Measurements from ENCODE around the gene CNGA3. TPM values are rescaled to one million over a fixed set of nuclear protein-coding genes. Genes with fewer than 3 reads are reported as not detected.
A peak's percentile ranks its signal among the peaks of the same experiment; 100 is the strongest.

CNGA3 gene
- total RNA-seq, 1 donor from 2014 or later: 3.7 TPM

DNA sequence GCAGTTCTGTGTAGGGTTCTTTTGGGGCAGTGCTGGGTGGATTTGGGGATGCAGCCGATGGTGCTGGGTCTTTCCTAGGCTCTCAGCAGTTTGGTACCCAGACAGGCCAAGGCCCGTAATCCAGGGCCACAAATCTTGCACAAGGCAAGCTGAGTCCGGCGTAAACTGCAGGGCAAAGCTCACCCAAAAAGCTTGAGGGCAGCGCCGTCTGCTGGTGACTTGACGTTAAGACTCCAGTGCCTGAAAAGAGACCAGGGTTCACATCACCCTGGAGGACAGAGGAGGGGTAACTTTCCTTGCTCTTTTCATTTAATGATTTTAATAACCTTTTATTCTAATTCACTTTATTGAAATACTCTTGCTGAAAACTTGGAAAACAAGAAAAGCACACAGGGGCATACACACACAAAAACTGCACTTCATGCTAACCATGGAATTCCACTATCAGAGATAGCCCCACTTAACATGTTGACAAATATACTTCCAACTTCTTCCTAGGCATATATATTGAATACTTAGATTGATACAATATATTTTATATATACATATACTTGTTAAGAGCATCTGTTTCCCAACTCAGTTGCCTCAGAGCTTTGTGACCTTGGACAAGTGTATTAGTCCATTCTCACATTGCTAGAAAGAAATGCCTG is 38.9 kb downstream of the CNGA3 start:
- TF ChIP-seq, protein P1, sequence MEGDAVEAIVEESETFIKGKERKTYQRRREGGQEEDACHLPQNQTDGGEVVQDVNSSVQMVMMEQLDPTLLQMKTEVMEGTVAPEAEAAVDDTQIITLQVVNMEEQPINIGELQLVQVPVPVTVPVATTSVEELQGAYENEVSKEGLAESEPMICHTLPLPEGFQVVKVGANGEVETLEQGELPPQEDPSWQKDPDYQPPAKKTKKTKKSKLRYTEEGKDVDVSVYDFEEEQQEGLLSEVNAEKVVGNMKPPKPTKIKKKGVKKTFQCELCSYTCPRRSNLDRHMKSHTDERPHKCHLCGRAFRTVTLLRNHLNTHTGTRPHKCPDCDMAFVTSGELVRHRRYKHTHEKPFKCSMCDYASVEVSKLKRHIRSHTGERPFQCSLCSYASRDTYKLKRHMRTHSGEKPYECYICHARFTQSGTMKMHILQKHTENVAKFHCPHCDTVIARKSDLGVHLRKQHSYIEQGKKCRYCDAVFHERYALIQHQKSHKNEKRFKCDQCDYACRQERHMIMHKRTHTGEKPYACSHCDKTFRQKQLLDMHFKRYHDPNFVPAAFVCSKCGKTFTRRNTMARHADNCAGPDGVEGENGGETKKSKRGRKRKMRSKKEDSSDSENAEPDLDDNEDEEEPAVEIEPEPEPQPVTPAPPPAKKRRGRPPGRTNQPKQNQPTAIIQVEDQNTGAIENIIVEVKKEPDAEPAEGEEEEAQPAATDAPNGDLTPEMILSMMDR (conservative IDR thresholded peaks at IDR 0.05): peak; percentile 99
- H3K27ac Mint-ChIP-seq: no peak overlapping the region
- H3K9me3 Mint-ChIP-seq: no peaks in the 10 kb centered on the region
- H3K36me3 Mint-ChIP-seq: no peaks in the 10 kb centered on the region
- peak; percentile 83 for DNase-seq (ENCODE audit: extremely low spot score, unreplicated experiment)
- H3K4me1 Mint-ChIP-seq (ENCODE audit: unreplicated experiment): peaks cover 3% of the 10 kb centered on the region
- no peak overlapping the region for H3K4me3 Mint-ChIP-seq
- H3K27me3 Mint-ChIP-seq: peaks cover 12% of the 10 kb centered on the region

DNA sequence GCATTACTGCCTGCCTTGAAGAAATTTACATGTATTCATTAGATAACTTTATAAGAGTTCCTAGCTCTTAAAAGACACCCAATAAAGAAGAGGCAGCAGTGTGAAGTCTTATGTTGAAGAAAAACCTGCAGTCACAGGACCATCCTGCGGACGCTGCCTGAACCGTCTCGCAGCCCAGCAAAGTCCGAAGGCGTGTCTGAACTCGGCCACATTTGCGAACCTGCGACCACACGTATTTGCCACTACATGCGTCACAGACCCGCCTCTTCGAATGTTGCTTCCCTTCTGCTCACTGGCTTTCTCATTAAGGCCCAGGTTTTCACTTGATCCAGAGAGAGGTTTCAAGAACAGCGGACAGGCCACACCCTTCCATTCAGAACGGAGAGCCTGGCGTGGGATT is 41.2 kb downstream of the CNGA3 start:
- H3K27ac Mint-ChIP-seq: no peak overlapping the region
- no peak for DNase-seq (ENCODE audit: extremely low spot score, unreplicated experiment)
- no peaks in the 10 kb centered on the region for H3K9me3 Mint-ChIP-seq
- peaks cover 3% of the 10 kb centered on the region for H3K4me1 Mint-ChIP-seq (ENCODE audit: unreplicated experiment)
- no peaks in the 10 kb centered on the region for H3K36me3 Mint-ChIP-seq
- TF ChIP-seq, protein P1 (conservative IDR thresholded peaks at IDR 0.05): no peak
- peaks cover 7% of the 10 kb centered on the region for H3K27me3 Mint-ChIP-seq
- H3K4me3 Mint-ChIP-seq: no peak overlapping the region

DNA sequence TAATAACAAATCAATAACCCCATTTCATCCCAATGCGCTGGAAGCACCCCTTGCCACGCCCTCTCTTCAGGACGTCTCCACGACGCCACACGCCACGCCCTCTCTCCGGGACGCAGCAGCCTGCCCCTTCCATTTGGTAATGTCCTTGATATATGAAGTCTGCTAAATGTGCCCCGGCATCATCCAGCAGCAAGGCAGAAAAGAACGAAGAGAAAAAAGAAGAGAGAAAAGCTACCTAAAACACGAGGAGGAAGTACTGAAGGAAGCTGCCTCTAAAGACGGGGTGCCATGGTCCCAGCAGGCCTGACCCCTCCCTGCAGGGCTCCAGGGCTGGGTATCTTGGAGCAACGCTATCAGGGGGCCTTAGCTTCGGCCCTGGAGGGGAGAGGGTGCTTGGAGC is 41.8 kb downstream of the CNGA3 start:
- H3K9me3 Mint-ChIP-seq: no peaks in the 10 kb centered on the region
- no peak overlapping the region for H3K4me3 Mint-ChIP-seq
- no peak for DNase-seq (ENCODE audit: extremely low spot score, unreplicated experiment)
- no peak overlapping the region for H3K27ac Mint-ChIP-seq
- TF ChIP-seq, protein P1 (conservative IDR thresholded peaks at IDR 0.05): no peak
- H3K27me3 Mint-ChIP-seq: peaks cover 7% of the 10 kb centered on the region
- peaks cover 3% of the 10 kb centered on the region for H3K4me1 Mint-ChIP-seq (ENCODE audit: unreplicated experiment)
- no peaks in the 10 kb centered on the region for H3K36me3 Mint-ChIP-seq

DNA sequence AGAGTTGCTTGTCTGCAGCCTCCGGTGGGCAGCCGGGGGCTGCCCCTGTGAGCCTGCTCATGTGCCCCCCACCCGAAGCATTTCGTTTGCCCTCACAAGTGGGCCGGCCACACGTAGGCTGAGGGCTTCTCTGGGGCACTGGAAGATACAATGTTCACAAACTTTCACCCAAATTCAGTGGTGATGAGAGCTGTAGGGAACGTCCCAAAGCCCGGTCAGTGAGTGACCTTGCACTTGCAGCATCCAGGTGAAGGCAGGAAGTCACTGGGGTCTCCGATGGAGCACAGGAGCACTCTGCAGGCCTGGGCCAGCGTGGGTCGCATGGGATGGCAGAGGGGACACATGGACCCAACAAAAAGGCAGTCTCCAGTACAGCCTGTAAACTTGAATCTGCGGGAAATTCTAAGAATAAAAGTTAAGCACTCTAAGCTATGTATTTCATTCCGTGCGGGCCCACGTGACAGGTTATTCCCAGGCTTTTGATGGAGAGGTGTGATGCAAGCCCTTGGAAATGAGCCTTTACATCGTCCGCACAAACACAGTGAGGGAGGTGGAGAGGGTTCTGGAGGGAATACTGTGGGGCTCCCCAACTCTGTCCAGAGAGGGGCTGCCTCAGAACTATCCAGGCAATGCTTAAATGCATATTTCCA is 42.5 kb downstream of the CNGA3 start:
- Mint-ChIP-seq H3K4me1 (ENCODE audit: unreplicated experiment) (peaks cover 3% of the 10 kb centered on the region), H3K36me3 (no peaks in the 10 kb centered on the region), H3K4me3 (no peak overlapping the region), H3K27ac (no peak overlapping the region), H3K9me3 (no peaks in the 10 kb centered on the region), H3K27me3 (peaks cover 7% of the 10 kb centered on the region)
- no peak for DNase-seq (ENCODE audit: extremely low spot score, unreplicated experiment)
- TF ChIP-seq, protein P1 (conservative IDR thresholded peaks at IDR 0.05): no peak

DNA sequence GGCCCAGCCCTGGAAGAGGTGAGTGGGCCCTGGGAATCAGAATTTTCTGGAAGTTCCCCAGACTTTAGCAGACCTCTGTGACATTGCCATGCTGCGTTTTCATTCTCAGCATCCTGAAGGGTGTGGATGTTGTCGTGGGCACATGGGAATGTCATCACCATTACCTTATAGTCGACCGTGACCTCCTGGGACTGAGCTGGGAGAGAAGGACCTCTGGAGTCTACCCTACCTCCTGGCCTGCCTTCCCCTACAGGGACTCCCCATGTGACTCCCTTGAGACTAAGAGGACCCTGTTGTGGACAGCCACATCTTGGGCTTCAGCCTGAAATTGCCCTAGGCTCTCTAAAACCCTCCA is 43.0 kb downstream of the CNGA3 start:
- Mint-ChIP-seq H3K27ac (no peak overlapping the region), H3K4me3 (no peak overlapping the region), H3K27me3 (peaks cover 7% of the 10 kb centered on the region), H3K36me3 (no peaks in the 10 kb centered on the region), H3K4me1 (ENCODE audit: unreplicated experiment) (peaks cover 3% of the 10 kb centered on the region), H3K9me3 (no peaks in the 10 kb centered on the region)
- no peak for DNase-seq (ENCODE audit: extremely low spot score, unreplicated experiment)
- TF ChIP-seq, protein P1 (conservative IDR thresholded peaks at IDR 0.05): no peak
